Heart right ventricle (tissue), 16 donors: ENCODE measurements around the gene PTK7. TPM values are rescaled to one million over a fixed set of nuclear protein-coding genes. Genes with fewer than 3 reads are reported as not detected.

Source experiments
- ATAC-seq, 8 donors: fragments of 200-7000 bp; cut with Tn5 transposase; one replicate each; pipeline ENCODE4 v1.9.1; 2020; ENCODE audit warnings: mild to moderate bottlenecking in 8 of 8, moderate library complexity in 8 of 8, moderate number of reproducible peaks in 1 of 8
- DNase-seq, 2 donors: peaks; one replicate each; pipeline ENCODE4 v3.0.0-alpha.2; 2020
- H3K27ac ChIP-seq, 10 donors: fragments of 200-600 bp; sonication (generic) in 2 of 10; one replicate each; pipeline versions ENCODE4 v1.5.0 to v1.8.0; 2020 to 2022; ENCODE audit warnings: mild to moderate bottlenecking in 3 of 10
- H3K27me3 ChIP-seq, 7 donors: fragments of 200-600 bp; one replicate each; pipeline ENCODE4 v1.8.0; 2021 to 2022; ENCODE audit warnings: mild to moderate bottlenecking in 2 of 7
- H3K36me3 ChIP-seq, 9 donors: fragments of 200-600 bp; sonication (generic) in 1 of 9; one replicate each; pipeline versions ENCODE4 v1.5.0 to v1.8.0; 2020 to 2022; ENCODE audit warnings: mild to moderate bottlenecking in 2 of 9
- H3K4me1 ChIP-seq, 9 donors: fragments of 200-600 bp; sonication (generic) in 1 of 9; one replicate each; pipeline versions ENCODE4 v1.5.0 to v1.8.0; 2020 to 2022; ENCODE audit warnings: mild to moderate bottlenecking in 4 of 9
- H3K4me3 ChIP-seq, 10 donors: fragments of 200-600 bp; sonication (generic) in 2 of 10; one replicate each; pipeline versions ENCODE4 v1.5.0 to v1.8.0; 2020 to 2022; ENCODE audit warnings: mild to moderate bottlenecking in 7 of 10, moderate library complexity in 2 of 10
- H3K9me3 ChIP-seq, 11 donors: fragments of 200-600 bp in 10 of 11; sonication (generic) in 2 of 11; one replicate each; pipeline versions ENCODE4 v1.5.0 to v1.8.0; 2013 to 2022; ENCODE audit warnings: mild to moderate bottlenecking in 2 of 11, control low read depth in 1 of 11, moderate library complexity in 1 of 11
- WGBS, 2 donors: extraction: QIAGEN DNeasy Blood & Tissue Kit; methylation state at CpG; one replicate each; pipeline ENCODE4 v1.1.7; 2013; ENCODE audit warnings: inconsistent platforms in 1 of 2; 5-methylcytosine and 5-hydroxymethylcytosine counted together
- intact Hi-C, 10 donors: fragments of 100-400 bp; cut with DNase I; formaldehyde crosslinking; loops; one replicate each; pipeline versions ENCODE4 v1.11.1 to v1.14.2; 2022
- polyA plus RNA-seq, 2 donors: library from polyadenylated mRNA; stranded (reverse); fragments of 200-250 nt; gene quantifications; one replicate each; pipeline ENCODE4 v1.2.3, GENCODE V29; 2013
- total RNA-seq, 10 donors: library from RNA; stranded (reverse); fragmentation: NEBNext Ultra II Directional in 3 of 10; extraction: Animal tissue kit (Norgen Biotek cat#: 25700) in 3 of 10; gene quantifications; one replicate each; pipeline versions ENCODE4 v1.2.1 to v1.2.4, GENCODE V29; 2021 to 2023
- TF ChIP-seq, protein P1 (sequence below), 9 donors: fragments of 200-600 bp; sonication (generic) in 2 of 9; IDR thresholded peaks; one replicate each; pipeline versions ENCODE4 v1.5.0 to v1.8.0; 2021 to 2022; ENCODE audit warnings: antibody characterized with exemption in 9 of 9, mild to moderate bottlenecking in 5 of 9, moderate library complexity in 1 of 9
- donor health status: Arrhythmogenic right ventricular cardiomyopathy.
- donor health status: ischemic (EF 13 %, LVEDD 7.1; RV severe dilation, severe dysfunction).
- donor health status: healthy with polysubstance abuse.
- donor health status: DM: no; HTN: yes; CAD: no.
- donor health status: DM: no; HTN: no; CAD: no.
- donor health status: ischemic (EF 25% LVEDD 6.9; RV normal size, moderate dysfunction).
- donor health status: ischemic (EF 25% LVEDD 5.7; RV mildly dilated, moderate dysfunction).
- donor health status: healthy.
- donor health status: DM: yes; HTN: yes; CAD: no.
- donor health status: Ischemic cardiomyopathy.
- donor health status: ischemic (EF 35%, LVEDD 5.7; RV mildly dilated, moderate dysfunction).
- donor health status: nonischemic (EF 11% LVEDD 7.7; RV severe dilation, severe dysfunction).
- donor health status: DM: yes; HTN: yes; CAD: no.
- donor health status: PGD.
- donor health status: ischemic (EF 29% LVEDD 5.4; RV normal size, mild dysfunction).
- donor health status: nonischemic (EF 23%, LVEDD 6.1; RV moderate dilation, normal function).

PTK7 gene
- total and polyA plus RNA-seq, 12 donors, result 0.80 to 6.3 (median 2.2) TPM

DNA sequence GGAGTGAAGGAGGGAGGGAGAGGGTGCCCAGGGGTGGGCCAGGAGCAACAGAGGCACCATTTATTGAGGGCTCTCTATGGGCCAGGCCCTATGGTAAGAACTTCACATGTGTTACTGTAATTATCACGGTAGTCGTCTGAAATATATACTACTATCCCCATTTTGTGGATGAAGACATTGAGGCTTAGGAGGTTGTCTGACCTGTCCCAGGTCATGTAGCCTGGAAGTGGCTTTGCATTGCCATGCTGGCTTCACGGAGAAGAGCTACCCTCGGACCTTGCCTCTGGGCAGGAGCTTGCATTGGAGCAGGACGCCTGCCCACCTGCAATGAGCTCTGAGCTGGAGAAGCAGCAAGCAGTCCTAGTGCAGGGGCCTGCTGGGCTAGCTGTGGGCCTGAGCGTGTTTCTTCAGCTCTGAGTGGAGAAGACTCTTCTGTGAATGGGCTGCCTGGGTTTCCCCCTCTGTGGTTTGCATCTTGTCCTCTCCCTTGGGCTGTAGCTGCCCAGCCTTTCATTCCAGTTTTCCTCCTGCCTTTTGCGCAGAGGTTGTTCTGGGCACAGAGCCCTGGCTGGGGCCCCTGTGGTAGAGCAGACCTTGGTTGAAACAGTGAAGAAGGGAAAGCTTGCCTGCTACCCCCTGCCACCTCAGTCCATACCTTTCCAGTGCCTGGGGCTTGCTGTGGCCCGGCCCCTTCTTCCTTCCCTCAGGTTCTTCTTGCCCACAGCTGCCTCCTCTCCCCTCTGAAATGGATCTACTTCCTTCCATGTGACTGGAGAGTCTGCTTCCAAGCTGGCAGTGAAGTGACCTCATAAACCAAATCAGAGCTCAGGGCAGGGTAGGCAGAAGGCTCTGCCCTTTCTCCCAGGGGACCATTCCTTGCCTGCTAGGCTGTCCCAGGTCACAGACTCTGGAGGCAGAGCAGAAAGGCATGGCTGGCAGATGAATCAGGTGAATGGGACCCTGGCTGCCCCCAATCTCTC lies 70.9 kb downstream of the PTK7 start:
- no peaks in the 10 kb centered on the region for H3K36me3 ChIP-seq
- 95 to 96% methylated on average over 8 of the region's 8 CpGs for WGBS, 2 donors
- intact Hi-C loops, result no loop called here
- no peaks in the 10 kb centered on the region for H3K27me3 ChIP-seq
- ATAC-seq (peak in 2 of 8 donors; percentile 16 to 41), DNase-seq (no peak)
- peak overlapping the region in 3 of 10 donors; percentile 5 to 48 (median 10) for H3K27ac ChIP-seq
- no peaks in the 10 kb centered on the region for H3K9me3 ChIP-seq
- TF ChIP-seq, protein P1, sequence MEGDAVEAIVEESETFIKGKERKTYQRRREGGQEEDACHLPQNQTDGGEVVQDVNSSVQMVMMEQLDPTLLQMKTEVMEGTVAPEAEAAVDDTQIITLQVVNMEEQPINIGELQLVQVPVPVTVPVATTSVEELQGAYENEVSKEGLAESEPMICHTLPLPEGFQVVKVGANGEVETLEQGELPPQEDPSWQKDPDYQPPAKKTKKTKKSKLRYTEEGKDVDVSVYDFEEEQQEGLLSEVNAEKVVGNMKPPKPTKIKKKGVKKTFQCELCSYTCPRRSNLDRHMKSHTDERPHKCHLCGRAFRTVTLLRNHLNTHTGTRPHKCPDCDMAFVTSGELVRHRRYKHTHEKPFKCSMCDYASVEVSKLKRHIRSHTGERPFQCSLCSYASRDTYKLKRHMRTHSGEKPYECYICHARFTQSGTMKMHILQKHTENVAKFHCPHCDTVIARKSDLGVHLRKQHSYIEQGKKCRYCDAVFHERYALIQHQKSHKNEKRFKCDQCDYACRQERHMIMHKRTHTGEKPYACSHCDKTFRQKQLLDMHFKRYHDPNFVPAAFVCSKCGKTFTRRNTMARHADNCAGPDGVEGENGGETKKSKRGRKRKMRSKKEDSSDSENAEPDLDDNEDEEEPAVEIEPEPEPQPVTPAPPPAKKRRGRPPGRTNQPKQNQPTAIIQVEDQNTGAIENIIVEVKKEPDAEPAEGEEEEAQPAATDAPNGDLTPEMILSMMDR (IDR thresholded peaks at IDR 0.05), result no peak
- no peak overlapping the region for H3K4me3 ChIP-seq
- H3K4me1 ChIP-seq, result peaks cover 7 to 23% (median 11%) of the 10 kb centered on the region in 9 donors

DNA sequence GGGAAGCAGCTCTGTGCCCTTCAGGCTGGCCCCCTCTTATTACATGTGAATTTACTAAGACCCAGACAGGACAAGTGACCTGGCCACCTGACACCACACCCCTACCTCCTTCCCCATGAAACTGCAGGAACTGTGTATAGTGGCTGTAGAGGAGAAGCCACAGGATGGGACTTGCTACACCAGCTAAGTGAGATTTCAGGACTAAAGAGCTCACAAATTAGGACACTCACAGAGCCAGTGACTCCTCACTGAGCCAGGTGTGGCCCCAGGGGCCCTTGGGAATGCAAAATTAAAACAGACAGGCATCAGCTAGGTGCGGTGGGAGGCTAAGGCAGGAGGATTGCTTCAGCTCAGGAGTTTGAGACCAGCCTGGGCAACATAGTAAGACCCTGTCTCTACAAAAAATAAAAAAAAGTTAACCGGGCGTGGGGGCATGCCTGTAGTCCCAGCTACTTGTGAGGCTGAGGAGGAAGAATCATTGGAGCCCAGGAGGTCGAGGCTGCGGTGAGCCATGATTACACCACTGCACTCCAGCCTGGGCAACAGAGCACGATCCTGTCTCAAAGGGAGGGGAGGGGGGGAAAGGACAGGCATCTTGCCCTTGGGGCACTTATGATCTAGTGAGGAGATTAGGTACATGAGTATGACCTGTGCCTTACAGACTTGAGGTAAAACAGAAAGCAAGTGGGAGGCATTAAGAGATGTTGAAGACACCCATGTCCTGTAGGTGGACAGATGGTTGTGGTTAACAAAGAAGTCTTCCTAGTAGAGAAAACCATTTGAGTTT lies 71.8 kb downstream of the PTK7 start:
- Histone ChIP-seq H3K27me3 (no peaks in the 10 kb centered on the region), H3K4me1 (peaks cover 7 to 21% (median 11%) of the 10 kb centered on the region in 9 donors), H3K4me3 (no peak overlapping the region), H3K27ac (peak overlapping the region in 1 of 10 donors; percentile 5), H3K36me3 (no peaks in the 10 kb centered on the region), H3K9me3 (no peaks in the 10 kb centered on the region)
- DNase-seq, result no peak
- TF ChIP-seq, protein P1 (IDR thresholded peaks at IDR 0.05), result no peak
- intact Hi-C loops, result no loop called here
- 92 to 96% methylated on average over 6 of the region's 6 CpGs for WGBS, 2 donors
- ATAC-seq, result no peak

DNA sequence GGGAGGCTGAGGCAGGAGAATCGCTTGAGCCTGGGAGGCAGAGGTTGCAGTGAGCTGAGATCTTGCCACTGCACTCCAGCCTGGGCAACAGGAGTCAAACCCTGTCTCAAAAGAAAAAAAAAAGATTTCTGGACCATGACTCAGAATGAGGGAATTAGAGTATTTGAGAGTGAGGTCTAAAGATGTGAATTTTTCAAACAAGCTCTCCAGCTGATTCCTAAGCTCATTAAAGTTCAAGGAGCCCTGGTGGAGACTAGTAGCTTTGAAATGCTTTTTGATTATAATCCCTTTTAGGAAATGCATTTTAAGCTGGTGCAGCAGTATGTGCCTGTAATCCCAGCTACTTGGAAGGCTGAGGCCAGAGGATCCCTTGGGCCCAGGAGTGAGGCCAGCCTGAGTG lies 73.2 kb downstream of the PTK7 start:
- Histone ChIP-seq H3K4me1 (peaks cover 0 to 9% (median 0%) of the 10 kb centered on the region in 9 donors), H3K36me3 (no peaks in the 10 kb centered on the region), H3K4me3 (no peak overlapping the region), H3K9me3 (no peaks in the 10 kb centered on the region), H3K27me3 (no peaks in the 10 kb centered on the region), H3K27ac (no peak overlapping the region)
- TF ChIP-seq, protein P1 (IDR thresholded peaks at IDR 0.05), result no peak
- intact Hi-C loops, result no loop called here
- no peak for DNase-seq
- 91% methylated on average over 1 of the region's 1 CpG for WGBS, 2 donors
- ATAC-seq, result no peak

DNA sequence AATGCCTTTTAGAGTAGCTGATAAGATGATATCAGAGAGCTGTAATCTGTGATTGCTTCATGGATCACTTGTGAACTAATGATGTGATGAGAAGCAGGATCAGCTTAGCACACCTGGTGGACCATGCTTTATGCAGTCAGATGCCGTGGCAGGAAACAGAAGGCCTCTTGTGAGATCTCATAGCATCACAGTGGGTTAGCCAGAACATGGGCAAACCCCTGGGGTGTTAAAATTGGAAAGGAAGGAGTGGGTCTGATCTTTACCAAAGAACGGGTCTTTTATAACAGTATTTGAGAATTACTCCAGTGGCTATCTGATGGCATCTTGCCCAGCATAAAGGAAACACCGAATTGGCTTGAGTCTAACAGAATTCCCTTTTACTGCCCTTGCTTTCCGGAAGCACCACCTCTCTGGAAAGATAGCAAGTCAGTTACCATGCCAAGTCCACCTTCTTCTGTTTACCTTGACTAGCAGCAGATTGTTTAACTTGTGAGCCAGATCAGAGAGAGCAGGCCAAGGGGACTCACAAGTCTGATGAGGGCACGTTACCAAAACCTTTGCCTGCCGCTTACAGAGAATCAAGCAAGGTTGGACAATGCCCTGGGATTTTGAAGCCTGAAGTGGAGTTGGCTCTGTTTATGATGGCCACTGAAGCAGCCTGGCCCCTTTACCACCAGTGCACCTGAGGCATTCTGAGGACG lies 74.1 kb downstream of the PTK7 start:
- no peak overlapping the region for H3K4me3 ChIP-seq
- ATAC-seq, result no peak
- no peak overlapping the region for H3K27ac ChIP-seq

More for the DNA sequence above, 74.1 kb downstream of the PTK7 start:
- WGBS, 2 donors, result 57 to 69% methylated on average over 7 of the region's 7 CpGs
- Histone ChIP-seq H3K9me3 (no peaks in the 10 kb centered on the region), H3K36me3 (no peaks in the 10 kb centered on the region), H3K27me3 (no peaks in the 10 kb centered on the region), H3K4me1 (peaks cover 0 to 9% (median 0%) of the 10 kb centered on the region in 9 donors)
- DNase-seq, result no peak
- intact Hi-C loops, result no loop called here
- TF ChIP-seq, protein P1 (IDR thresholded peaks at IDR 0.05), result no peak
